ENCODE results near the gene SLC25A21.

DNA sequence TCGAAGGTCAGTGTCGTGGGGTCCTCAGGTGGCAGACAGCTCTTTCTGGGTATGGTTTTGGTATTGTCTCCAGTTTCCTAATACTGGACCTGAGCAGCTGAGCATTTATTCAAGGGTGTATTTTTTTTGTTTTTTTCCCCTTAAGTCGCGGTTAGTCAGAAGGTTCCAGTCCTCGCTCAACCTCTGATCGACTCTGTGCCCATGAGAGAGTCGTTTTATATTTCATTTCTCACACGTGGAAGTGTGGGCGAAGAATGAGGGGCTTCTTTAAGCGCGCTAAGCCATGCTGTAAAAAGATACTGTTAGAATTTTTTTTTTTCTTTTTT lies 25.8 kb upstream of the SLC25A21 start:
- TF ChIP-seq CTCF (IDR thresholded peaks at IDR 0.05) = peak in 1 of 7 experiments; percentile 47
- TF ChIP-seq POLR2AphosphoS5 (IDR thresholded peaks at IDR 0.05) = no peak
- no peak for TF ChIP-seq POLR2A (IDR thresholded peaks at IDR 0.05)
- TF ChIP-seq EP300 (IDR thresholded peaks at IDR 0.05) = no peak

All from stomach (tissue), 4 donors.